DOHH2 (cell line): ENCODE data around the gene OPRD1.

Experiments used
- H3F3A ChIP-seq: fragments of 200-600 bp; sonication (generic), shearing (Covaris generic); 2 replicates; pipeline ENCODE4 v1.6.0; 2016; ENCODE audit warnings: antibody characterized with exemption, mild to moderate bottlenecking; ENCODE audit not compliant: control insufficient read depth, insufficient read depth
- H3K27ac ChIP-seq: fragments of 200-600 bp; sonication (generic); 2 replicates; pipeline ENCODE4 v1.5.1; 2014; ENCODE audit warnings: low read depth, mild to moderate bottlenecking, low read length, moderate library complexity
- H3K27me3 ChIP-seq: fragments of 200-600 bp; sonication (generic); 2 replicates; pipeline ENCODE4 v1.6.1; 2014; ENCODE audit warnings: mild to moderate bottlenecking, low read length, mixed read lengths; ENCODE audit not compliant: control insufficient read depth
- H3K36me3 ChIP-seq: fragments of 200-600 bp; sonication (generic); 2 replicates; pipeline ENCODE4 v1.6.1; 2014; ENCODE audit warnings: mild to moderate bottlenecking, low read length, moderate library complexity, mixed read lengths; ENCODE audit not compliant: control insufficient read depth
- H3K4me1 ChIP-seq: fragments of 200-600 bp; sonication (generic); 2 replicates; pipeline ENCODE4 v1.6.1; 2014; ENCODE audit warnings: mild to moderate bottlenecking, low read length, mixed read lengths; ENCODE audit not compliant: control insufficient read depth
- H3K4me2 ChIP-seq: fragments of 200-600 bp; sonication (generic); 2 replicates; pipeline ENCODE4 v1.6.0; 2014; ENCODE audit warnings: mild to moderate bottlenecking, low read length, moderate library complexity
- H3K4me3 ChIP-seq: fragments of 200-600 bp; sonication (generic); 2 replicates; pipeline ENCODE4 v1.5.1; 2014; ENCODE audit warnings: mild to moderate bottlenecking, low read length, mixed read lengths
- H3K79me2 ChIP-seq: fragments of 200-600 bp; sonication (generic); 2 replicates; pipeline ENCODE4 v1.6.1; 2014; ENCODE audit warnings: mild to moderate bottlenecking, low read length, mixed read lengths; ENCODE audit not compliant: control insufficient read depth
- H3K9me2 ChIP-seq: fragments of 200-600 bp; sonication (generic); replicated peaks from 2 replicates; pipeline ENCODE4 v1.6.1; 2014; ENCODE audit warnings: mild to moderate bottlenecking, low read length, mixed read lengths; ENCODE audit not compliant: control insufficient read depth
- H3K9me3 ChIP-seq: fragments of 200-600 bp; sonication (generic); 2 replicates; pipeline ENCODE4 v1.6.1; 2014; ENCODE audit warnings: antibody characterized with exemption, low read length, mixed read lengths; ENCODE audit not compliant: control insufficient read depth, insufficient read depth
- H4K20me1 ChIP-seq: fragments of 200-600 bp; sonication (generic); 2 replicates; pipeline ENCODE4 v1.6.0; 2014; ENCODE audit warnings: low read depth, mild to moderate bottlenecking, antibody characterized with exemption, low read length, moderate library complexity; ENCODE audit not compliant: control insufficient read depth, insufficient read depth
- EZH2phosphoT487 ChIP-seq: fragments of 200-600 bp; sonication (generic); IDR thresholded peaks from 2 replicates; pipeline ENCODE4 v1.6.1; 2017; ENCODE audit warnings: borderline replicate concordance, mild to moderate bottlenecking, antibody characterized with exemption, low read length, moderate library complexity, mixed read lengths
- TF ChIP-seq, protein P1 (sequence below): fragments of 200-600 bp; sonication (generic); IDR thresholded peaks from one replicate; pipeline ENCODE4 v1.5.1; 2014; ENCODE audit warnings: antibody characterized with exemption, mild to moderate bottlenecking, low read depth, low read length; ENCODE audit not compliant: poor library complexity, severe bottlenecking

OPRD1 gene

DNA sequence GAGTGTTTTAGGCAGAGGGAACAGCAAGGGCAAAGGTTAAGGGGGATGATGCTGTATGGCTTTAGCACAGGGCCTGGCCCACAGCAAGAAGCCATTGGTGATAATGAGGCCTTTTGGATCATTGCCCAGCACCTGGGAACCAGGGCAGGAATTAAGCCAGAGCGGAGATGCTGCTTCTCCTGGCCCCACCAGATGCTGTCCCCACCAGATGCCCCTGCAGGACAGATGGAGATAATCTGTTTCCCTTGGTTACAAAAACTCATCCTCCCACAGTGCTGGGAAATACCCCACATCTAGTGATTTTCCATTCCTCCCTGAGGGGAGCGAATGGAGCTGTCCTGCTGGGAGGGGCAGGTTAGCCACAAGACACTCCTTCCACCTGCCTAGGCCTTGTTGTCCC is 18.8 kb downstream of the OPRD1 start:
- Histone ChIP-seq H3K9me2 (no peaks in the 10 kb centered on the region), H3K27me3 (no peaks in the 10 kb centered on the region), H4K20me1 (no peaks in the 10 kb centered on the region), H3K79me2 (no peaks in the 10 kb centered on the region), H3K4me3 (no peak overlapping the region), H3K27ac (no peak overlapping the region), H3F3A (no peaks in the 10 kb centered on the region), H3K4me1 (no peaks in the 10 kb centered on the region), H3K36me3 (no peaks in the 10 kb centered on the region), H3K4me2 (no peak overlapping the region), H3K9me3 (no peaks in the 10 kb centered on the region)
- TF ChIP-seq, protein P1, sequence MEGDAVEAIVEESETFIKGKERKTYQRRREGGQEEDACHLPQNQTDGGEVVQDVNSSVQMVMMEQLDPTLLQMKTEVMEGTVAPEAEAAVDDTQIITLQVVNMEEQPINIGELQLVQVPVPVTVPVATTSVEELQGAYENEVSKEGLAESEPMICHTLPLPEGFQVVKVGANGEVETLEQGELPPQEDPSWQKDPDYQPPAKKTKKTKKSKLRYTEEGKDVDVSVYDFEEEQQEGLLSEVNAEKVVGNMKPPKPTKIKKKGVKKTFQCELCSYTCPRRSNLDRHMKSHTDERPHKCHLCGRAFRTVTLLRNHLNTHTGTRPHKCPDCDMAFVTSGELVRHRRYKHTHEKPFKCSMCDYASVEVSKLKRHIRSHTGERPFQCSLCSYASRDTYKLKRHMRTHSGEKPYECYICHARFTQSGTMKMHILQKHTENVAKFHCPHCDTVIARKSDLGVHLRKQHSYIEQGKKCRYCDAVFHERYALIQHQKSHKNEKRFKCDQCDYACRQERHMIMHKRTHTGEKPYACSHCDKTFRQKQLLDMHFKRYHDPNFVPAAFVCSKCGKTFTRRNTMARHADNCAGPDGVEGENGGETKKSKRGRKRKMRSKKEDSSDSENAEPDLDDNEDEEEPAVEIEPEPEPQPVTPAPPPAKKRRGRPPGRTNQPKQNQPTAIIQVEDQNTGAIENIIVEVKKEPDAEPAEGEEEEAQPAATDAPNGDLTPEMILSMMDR: no peak
- no peak for TF ChIP-seq EZH2phosphoT487

- TF ChIP-seq, protein P1: no peak
- TF ChIP-seq EZH2phosphoT487: no peak
- H3K4me2 ChIP-seq: no peak overlapping the region
- no peaks in the 10 kb centered on the region for H3K36me3 ChIP-seq
- no peaks in the 10 kb centered on the region for H3K4me1 ChIP-seq
- H3F3A ChIP-seq: no peaks in the 10 kb centered on the region
- H3K9me3 ChIP-seq: no peaks in the 10 kb centered on the region
- H3K27ac ChIP-seq: no peak overlapping the region
- no peaks in the 10 kb centered on the region for H3K9me2 ChIP-seq
- H3K27me3 ChIP-seq: peaks cover under 1% of the 10 kb centered on the region; the same call in 1 of the 2 replicates
- H4K20me1 ChIP-seq: no peaks in the 10 kb centered on the region
- H3K4me3 ChIP-seq: no peak overlapping the region
- H3K79me2 ChIP-seq: no peaks in the 10 kb centered on the region
Observed at GRCh38 chr1:28832966-28833365, 21.0 kb downstream of the OPRD1 start.

GRCh38 chr1:28833381-28833780 is 21.4 kb downstream of the OPRD1 start:
- Histone ChIP-seq H4K20me1 (no peaks in the 10 kb centered on the region), H3K36me3 (no peaks in the 10 kb centered on the region), H3K4me3 (no peak overlapping the region), H3K9me3 (no peaks in the 10 kb centered on the region), H3K79me2 (no peaks in the 10 kb centered on the region), H3K4me2 (no peak overlapping the region), H3K27ac (no peak overlapping the region), H3K9me2 (no peaks in the 10 kb centered on the region), H3K4me1 (no peaks in the 10 kb centered on the region), H3F3A (no peaks in the 10 kb centered on the region), H3K27me3 (peaks cover 5% of the 10 kb centered on the region)
- TF ChIP-seq, protein P1: no peak
- TF ChIP-seq EZH2phosphoT487: no peak
